A549 treated with AZD9567 at 1 μM for 4 hours (cell line): ENCODE data around the gene NXNL2. TPM values are rescaled to one million over a fixed set of nuclear protein-coding genes. Genes with fewer than 3 reads are reported as not detected.

Source experiments
- total RNA-seq: library from RNA; stranded (reverse); fragments of 200-300 nt; extraction: Qiagen RNA extraction; gene quantifications from 5 replicates; pipeline ENCODE4 v1.2.3, GENCODE V29; 2022; ENCODE audit not compliant: insufficient read depth

Gene NXNL2
- total RNA-seq = 0.68 to 1.0 TPM (median 0.79 TPM) in 4 of 5 replicates, not detected in the other

GRCh38 chr9:88534456-88535225, at the start of gene NXNL2:
Gene NXNL2, plus strand, starts transcription at chr9:88535178. Its CDS starts 257 bp downstream, at chr9:88535435.

Other genes starting within 250 kb of the NXNL2 start
- 33.8 to 40.7 TPM (median 37.7 TPM) in 5 replicates for gene SPIN1, start 146.7 kb upstream of the NXNL2 start, total RNA-seq